GM23338 (cell line): Measurements from ENCODE around the gene UBALD2. TPM values are rescaled to one million over a fixed set of nuclear protein-coding genes. Genes with fewer than 3 reads are reported as not detected.

ENCODE experiments used
- ATAC-seq: fragments of 200-7000 bp; cut with Tn5 transposase; 3 replicates; pipeline ENCODE4 v1.9.1; 2020
- DNase-seq: peaks from one replicate; pipeline ENCODE4 v3.0.0-alpha.2; 2015; ENCODE audit warnings: low spot score
- H2AFZ ChIP-seq: fragments of 200-600 bp; sonication (generic); 2 replicates; pipeline ENCODE4 v1.8.0; 2016; ENCODE audit warnings: antibody characterized with exemption, mild to moderate bottlenecking, moderate library complexity
- H3F3A ChIP-seq: fragments of 200-600 bp; sonication (generic); replicated peaks from 2 replicates; pipeline ENCODE4 v1.8.0; 2017; ENCODE audit warnings: antibody characterized with exemption, mixed run types, low read depth
- H3K27ac ChIP-seq: fragments of 200-600 bp; sonication (generic); 2 replicates; pipeline ENCODE4 v1.6.1; 2016; ENCODE audit warnings: low read depth
- H3K27me3 ChIP-seq: fragments of 200-600 bp; sonication (generic); 2 replicates; pipeline ENCODE4 v1.8.0; 2016; ENCODE audit warnings: mild to moderate bottlenecking, mixed run types, moderate library complexity; ENCODE audit not compliant: insufficient read depth
- H3K36me3 ChIP-seq: fragments of 200-600 bp; sonication (generic); 2 replicates; pipeline ENCODE4 v1.8.0; 2016; ENCODE audit warnings: mild to moderate bottlenecking; ENCODE audit not compliant: insufficient read depth
- H3K4me1 ChIP-seq: fragments of 200-600 bp; sonication (generic); 2 replicates; pipeline ENCODE4 v1.8.0; 2016; ENCODE audit warnings: mild to moderate bottlenecking, moderate library complexity; ENCODE audit not compliant: insufficient read depth
- H3K4me2 ChIP-seq: fragments of 200-600 bp; sonication (generic); 2 replicates; pipeline ENCODE4 v1.7.1; 2017; ENCODE audit warnings: mixed run types
- H3K4me3 ChIP-seq: fragments of 200-600 bp; sonication (generic); 2 replicates; pipeline ENCODE4 v1.6.1; 2016; ENCODE audit warnings: mixed run types
- H3K79me2 ChIP-seq: fragments of 200-600 bp; sonication (generic); replicated peaks from 2 replicates; pipeline ENCODE4 v1.8.0; 2017; ENCODE audit warnings: mild to moderate bottlenecking; ENCODE audit not compliant: insufficient read depth
- H3K9me2 ChIP-seq: fragments of 200-600 bp; sonication (generic); 2 replicates; pipeline ENCODE4 v1.8.0; 2017; ENCODE audit not compliant: insufficient read depth
- H4K20me1 ChIP-seq: fragments of 200-600 bp; sonication (generic); replicated peaks from 2 replicates; pipeline ENCODE4 v1.8.0; 2017; ENCODE audit warnings: mild to moderate bottlenecking; ENCODE audit not compliant: insufficient read depth
- H3K27ac Mint-ChIP-seq: 2 replicates; pipeline ENCODE4 v1.8.0; 2020; ENCODE audit warnings: inconsistent platforms, mild to moderate bottlenecking, moderate library complexity, mixed read lengths
- H3K27me3 Mint-ChIP-seq: 3 replicates; pipeline ENCODE4 v1.8.0; 2022; ENCODE audit warnings: low read depth, mild to moderate bottlenecking, moderate library complexity, mixed read lengths, inconsistent platforms; ENCODE audit not compliant: insufficient read depth, poor library complexity
- H3K36me3 Mint-ChIP-seq: 3 replicates; pipeline ENCODE4 v1.8.0; 2021; ENCODE audit warnings: low read depth, mild to moderate bottlenecking, inconsistent platforms, moderate library complexity, mixed read lengths
- H3K4me1 Mint-ChIP-seq: 3 replicates; pipeline ENCODE4 v1.8.0; 2020; ENCODE audit warnings: mild to moderate bottlenecking, inconsistent platforms, mixed read lengths
- H3K4me3 Mint-ChIP-seq: 3 replicates; pipeline ENCODE4 v1.8.0; 2021; ENCODE audit warnings: moderate library complexity, mild to moderate bottlenecking, inconsistent platforms, mixed read lengths
- H3K9me3 Mint-ChIP-seq: 3 replicates; pipeline ENCODE4 v1.8.0; 2020; ENCODE audit warnings: moderate library complexity, mild to moderate bottlenecking, inconsistent platforms, mixed read lengths
- CREB1 ChIP-seq: fragments of 250-450 bp; sonication (Bioruptor Pico); IDR thresholded peaks from 2 replicates; pipeline ENCODE4 v1.5.0; 2020; ENCODE audit warnings: low read depth, mild to moderate bottlenecking, moderate library complexity
- EZH2 ChIP-seq: fragments of 200-600 bp; sonication (generic); IDR thresholded peaks from one replicate; pipeline ENCODE4 v1.8.0; 2017; ENCODE audit warnings: antibody characterized with exemption, mild to moderate bottlenecking, low read depth; ENCODE audit not compliant: unreplicated experiment
- POLR2AphosphoS5 ChIP-seq: IDR thresholded peaks from 2 replicates; pipeline ENCODE4 v1.6.1; 2016; ENCODE audit warnings: antibody characterized with exemption, low read depth
- STAT1 ChIP-seq: IDR thresholded peaks from one replicate; pipeline ENCODE4 v1.6.1; 2016; ENCODE audit warnings: antibody characterized with exemption; ENCODE audit not compliant: unreplicated experiment
- ZNF114 ChIP-seq: fragments of 250-450 bp; sonication (Bioruptor Pico); IDR thresholded peaks from 2 replicates; pipeline ENCODE4 v1.5.0; 2020; ENCODE audit warnings: mild to moderate bottlenecking, moderate library complexity
- polyA plus RNA-seq: library from polyadenylated mRNA; unstranded; fragments of >200 nt; fragmentation: Nextera tagmentation; extraction: Ambion mirVana; gene quantifications from 2 replicates; pipeline ENCODE4 v1.2.1, GENCODE V29; 2016
- total RNA-seq: library from RNA; depleted of rRNA; stranded (reverse); fragments of >200 nt; shearing (Covaris generic); gene quantifications from 2 replicates; pipeline ENCODE4 v1.2.3, GENCODE V29; 2014
- TF ChIP-seq, protein P1 (sequence below): IDR thresholded peaks from one replicate; pipeline ENCODE4 v1.6.1; 2018; ENCODE audit warnings: antibody characterized with exemption; ENCODE audit not compliant: unreplicated experiment

The UBALD2 gene
- total and polyA plus RNA-seq, 2 experiments from 2014 or later, result 2.2 to 3.1 TPM

DNA sequence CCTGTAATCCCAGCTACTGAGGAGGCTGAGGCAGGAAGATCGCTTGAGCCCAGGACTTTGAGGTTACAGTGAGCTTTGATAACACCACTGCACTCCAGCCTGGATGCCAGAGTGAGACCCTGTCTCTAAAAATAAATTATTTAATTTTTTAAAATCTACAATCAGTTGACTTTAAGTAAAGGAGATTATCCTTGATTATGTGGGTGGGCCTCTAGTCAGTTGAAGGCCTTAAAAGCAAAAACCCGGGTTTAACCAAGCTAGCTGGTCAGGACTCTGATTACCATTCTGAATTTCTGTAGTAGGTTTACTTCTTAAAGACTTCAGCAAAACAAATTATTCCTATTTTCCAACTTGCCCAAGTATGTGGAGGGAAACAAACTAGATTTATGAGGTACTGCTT, 29.3 kb upstream of the UBALD2 start (continued):
- TF ChIP-seq, protein P1, sequence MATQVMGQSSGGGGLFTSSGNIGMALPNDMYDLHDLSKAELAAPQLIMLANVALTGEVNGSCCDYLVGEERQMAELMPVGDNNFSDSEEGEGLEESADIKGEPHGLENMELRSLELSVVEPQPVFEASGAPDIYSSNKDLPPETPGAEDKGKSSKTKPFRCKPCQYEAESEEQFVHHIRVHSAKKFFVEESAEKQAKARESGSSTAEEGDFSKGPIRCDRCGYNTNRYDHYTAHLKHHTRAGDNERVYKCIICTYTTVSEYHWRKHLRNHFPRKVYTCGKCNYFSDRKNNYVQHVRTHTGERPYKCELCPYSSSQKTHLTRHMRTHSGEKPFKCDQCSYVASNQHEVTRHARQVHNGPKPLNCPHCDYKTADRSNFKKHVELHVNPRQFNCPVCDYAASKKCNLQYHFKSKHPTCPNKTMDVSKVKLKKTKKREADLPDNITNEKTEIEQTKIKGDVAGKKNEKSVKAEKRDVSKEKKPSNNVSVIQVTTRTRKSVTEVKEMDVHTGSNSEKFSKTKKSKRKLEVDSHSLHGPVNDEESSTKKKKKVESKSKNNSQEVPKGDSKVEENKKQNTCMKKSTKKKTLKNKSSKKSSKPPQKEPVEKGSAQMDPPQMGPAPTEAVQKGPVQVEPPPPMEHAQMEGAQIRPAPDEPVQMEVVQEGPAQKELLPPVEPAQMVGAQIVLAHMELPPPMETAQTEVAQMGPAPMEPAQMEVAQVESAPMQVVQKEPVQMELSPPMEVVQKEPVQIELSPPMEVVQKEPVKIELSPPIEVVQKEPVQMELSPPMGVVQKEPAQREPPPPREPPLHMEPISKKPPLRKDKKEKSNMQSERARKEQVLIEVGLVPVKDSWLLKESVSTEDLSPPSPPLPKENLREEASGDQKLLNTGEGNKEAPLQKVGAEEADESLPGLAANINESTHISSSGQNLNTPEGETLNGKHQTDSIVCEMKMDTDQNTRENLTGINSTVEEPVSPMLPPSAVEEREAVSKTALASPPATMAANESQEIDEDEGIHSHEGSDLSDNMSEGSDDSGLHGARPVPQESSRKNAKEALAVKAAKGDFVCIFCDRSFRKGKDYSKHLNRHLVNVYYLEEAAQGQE, result no peak
- no peak for TF ChIP-seq STAT1
- no peak for TF ChIP-seq CREB1 (CRISPR knock-in tag)
- no peak for TF ChIP-seq ZNF114 (CRISPR knock-in tag)
- TF ChIP-seq EZH2, result no peak

DNA sequence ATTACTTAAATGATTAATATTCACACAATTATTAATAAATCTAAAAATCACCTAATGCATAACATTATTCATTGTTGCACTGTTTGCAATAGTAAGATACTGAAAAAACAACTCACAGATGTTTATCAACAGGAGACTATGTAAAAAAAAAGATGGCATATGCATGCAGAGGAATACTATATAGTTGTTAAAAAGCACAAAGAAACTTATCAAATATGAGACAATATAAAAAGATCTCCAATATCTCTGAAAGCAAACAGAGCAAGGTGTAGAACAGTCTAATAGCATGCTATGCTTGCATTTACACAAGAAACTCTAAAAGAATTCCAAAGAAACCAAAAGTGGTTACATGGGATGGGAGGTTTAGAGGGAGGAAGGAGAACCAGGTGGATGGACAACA, 28.5 kb upstream of the UBALD2 start:
- ATAC-seq (no peak), DNase-seq (no peak)
- H3F3A ChIP-seq, result no peaks in the 10 kb centered on the region
- no peak overlapping the region for H2AFZ ChIP-seq
- Mint-ChIP-seq H3K4me3 (no peak overlapping the region; the same call in 2 of the 3 replicates), H3K4me1 (peaks cover 11% of the 10 kb centered on the region), H3K27me3 (peaks cover 26% of the 10 kb centered on the region), H3K9me3 (no peaks in the 10 kb centered on the region), H3K36me3 (no peaks in the 10 kb centered on the region), H3K27ac (no peak overlapping the region)
- H3K4me1 ChIP-seq, result peaks cover 6% of the 10 kb centered on the region
- H3K4me3 ChIP-seq, result no peak overlapping the region
- no peaks in the 10 kb centered on the region; the same call in 1 of the 2 replicates for H3K79me2 ChIP-seq
- peaks cover 6% of the 10 kb centered on the region; the same call in 1 of the 2 replicates for H4K20me1 ChIP-seq
- H3K27ac ChIP-seq, result no peak overlapping the region
- no peaks in the 10 kb centered on the region for H3K36me3 ChIP-seq
- no peaks in the 10 kb centered on the region for H3K9me2 ChIP-seq
- no peak for TF ChIP-seq CREB1 (CRISPR knock-in tag)
- H3K27me3 ChIP-seq, result peaks cover 41% of the 10 kb centered on the region
- no peak overlapping the region for H3K4me2 ChIP-seq

DNA sequence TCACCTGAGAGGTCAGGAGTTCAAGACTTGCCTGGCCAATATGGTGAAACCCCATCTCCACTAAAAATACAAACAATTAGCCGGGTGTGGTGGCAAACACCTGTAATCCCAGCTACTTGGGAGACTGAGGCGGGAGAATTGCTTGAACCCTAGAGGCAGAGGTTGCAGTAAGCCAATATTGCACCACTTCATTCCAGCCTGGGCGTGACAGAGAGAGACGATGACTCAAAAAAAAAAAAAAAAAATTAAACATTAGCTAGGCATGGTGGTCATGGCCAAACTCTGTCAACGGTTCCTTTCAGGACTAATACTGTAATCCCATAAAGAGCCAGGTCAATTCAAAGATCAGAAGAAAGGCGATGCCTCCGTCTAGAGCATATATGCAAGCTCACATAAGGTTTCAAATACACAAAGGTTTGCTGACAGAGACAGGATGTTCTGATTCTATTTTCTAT, 27.3 kb upstream of the UBALD2 start:
- no peak overlapping the region for H3K4me2 ChIP-seq
- no peaks in the 10 kb centered on the region for H3K36me3 ChIP-seq
- H3K27me3 ChIP-seq, result peaks cover 53% of the 10 kb centered on the region

More for the DNA sequence above, 27.3 kb upstream of the UBALD2 start:
- peaks cover 11% of the 10 kb centered on the region for H3K4me1 Mint-ChIP-seq
- no peak overlapping the region for H3K27ac Mint-ChIP-seq
- TF ChIP-seq EZH2, result no peak
- TF ChIP-seq POLR2AphosphoS5, result no peak
- no peak overlapping the region for H3K4me3 Mint-ChIP-seq
- Histone ChIP-seq H3K27ac (no peak overlapping the region), H3K79me2 (no peaks in the 10 kb centered on the region), H3K4me3 (no peak overlapping the region), H3F3A (no peaks in the 10 kb centered on the region), H3K4me1 (peaks cover 6% of the 10 kb centered on the region), H4K20me1 (peaks cover 6% of the 10 kb centered on the region; the same call in 1 of the 2 replicates), H3K9me2 (no peaks in the 10 kb centered on the region), H2AFZ (no peak overlapping the region)
- H3K9me3 Mint-ChIP-seq, result no peaks in the 10 kb centered on the region
- ATAC-seq, result no peak
- no peaks in the 10 kb centered on the region for H3K36me3 Mint-ChIP-seq
- H3K27me3 Mint-ChIP-seq, result peaks cover 37% of the 10 kb centered on the region
- DNase-seq, result no peak
